HG02884 (cell line): ENCODE data around the gene PXN.
"Not testable (repeated sequence)": the region's sequence is repeated elsewhere in the genome, so short reads cannot be mapped to it uniquely, and the experiment has no call there.

Experiments
- ATAC-seq: cut with Tn5 transposase; IDR thresholded peaks from one replicate; pipeline ENCODE4 v1.9.1; 2021; ENCODE audit warnings: mild to moderate bottlenecking, moderate library complexity; ENCODE audit not compliant: unreplicated experiment

Gene PXN

DNA sequence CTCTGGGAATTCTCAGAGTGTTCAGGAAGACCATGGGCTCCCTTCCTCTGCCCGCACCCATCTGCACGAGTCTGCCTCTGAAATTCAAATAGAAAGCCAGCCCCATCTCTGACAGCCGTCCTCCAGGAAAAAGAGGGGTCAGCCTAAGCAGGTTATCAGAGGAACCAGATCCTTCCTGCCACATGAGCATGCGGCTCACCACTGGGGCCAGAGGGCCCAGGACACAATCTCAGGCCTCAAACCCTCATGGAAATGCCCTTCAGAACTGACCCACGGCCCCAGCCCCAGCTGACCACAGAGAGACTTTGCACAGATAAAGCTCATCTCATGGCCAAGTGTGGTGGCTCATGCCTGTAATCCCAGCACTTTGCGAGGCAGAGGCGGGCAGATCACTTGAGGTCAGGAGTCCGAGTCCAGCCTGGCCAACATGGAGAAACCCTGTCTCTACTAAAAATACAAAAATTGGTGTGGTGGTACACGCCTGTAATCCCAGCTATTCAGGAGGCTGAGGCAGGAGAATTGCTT is 23.2 kb downstream of the PXN start:
- no peak for ATAC-seq

DNA sequence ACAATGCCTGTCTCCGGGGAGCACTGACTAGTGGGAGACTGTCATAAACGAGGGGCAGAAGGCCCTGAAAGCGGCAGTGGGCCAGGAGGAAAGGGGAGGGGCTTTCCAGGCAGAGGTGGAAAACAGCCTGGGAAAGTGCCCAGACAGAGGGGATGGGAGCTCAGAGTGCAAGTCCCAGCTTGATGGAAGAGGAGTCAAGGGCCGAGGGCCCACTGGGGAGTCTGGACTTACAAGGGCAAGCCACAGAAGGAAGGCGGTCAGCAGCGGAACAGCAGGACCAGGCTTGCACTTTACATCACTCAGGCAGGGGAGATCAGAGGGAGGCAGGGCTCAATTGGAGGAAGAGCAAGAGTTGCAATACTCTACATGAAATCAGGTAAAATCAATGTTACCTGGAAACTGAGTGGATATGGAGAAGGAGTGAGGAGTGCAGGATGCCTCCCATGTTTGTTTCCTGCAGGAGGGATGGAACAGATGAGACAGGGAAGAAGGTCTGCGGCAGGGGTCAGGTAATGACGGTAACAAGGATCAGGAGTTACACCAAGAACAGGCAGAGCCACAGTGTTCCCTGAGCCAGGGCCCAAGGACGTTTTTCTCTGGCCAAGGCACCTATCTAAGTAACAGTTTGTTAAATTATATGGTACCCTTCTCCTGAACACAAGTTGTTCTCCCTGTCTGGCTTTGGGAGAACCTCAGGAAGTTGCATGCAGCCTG is 23.8 kb downstream of the PXN start:
- no peak for ATAC-seq

DNA sequence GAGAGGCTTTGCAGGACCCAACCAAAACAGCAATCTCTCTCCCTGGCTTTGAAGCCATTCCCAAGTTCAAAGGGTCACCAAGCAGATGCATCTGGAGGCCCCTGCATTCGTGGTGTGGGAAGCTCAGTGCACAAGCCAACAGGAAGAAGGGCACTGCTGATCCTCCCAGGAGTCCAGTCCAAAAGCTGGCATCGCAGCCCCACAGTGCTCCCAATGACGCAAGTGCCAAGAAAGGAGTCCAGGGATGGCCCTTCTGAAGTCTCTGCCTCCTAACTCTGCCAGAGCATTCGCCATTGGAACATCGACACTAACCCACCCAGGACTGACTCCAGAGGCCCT is 25.1 kb downstream of the PXN start:
- no peak for ATAC-seq

GRCh38 chr12:120239776-120240494 is 25.6 kb downstream of the PXN start:
- no peak for ATAC-seq

DNA sequence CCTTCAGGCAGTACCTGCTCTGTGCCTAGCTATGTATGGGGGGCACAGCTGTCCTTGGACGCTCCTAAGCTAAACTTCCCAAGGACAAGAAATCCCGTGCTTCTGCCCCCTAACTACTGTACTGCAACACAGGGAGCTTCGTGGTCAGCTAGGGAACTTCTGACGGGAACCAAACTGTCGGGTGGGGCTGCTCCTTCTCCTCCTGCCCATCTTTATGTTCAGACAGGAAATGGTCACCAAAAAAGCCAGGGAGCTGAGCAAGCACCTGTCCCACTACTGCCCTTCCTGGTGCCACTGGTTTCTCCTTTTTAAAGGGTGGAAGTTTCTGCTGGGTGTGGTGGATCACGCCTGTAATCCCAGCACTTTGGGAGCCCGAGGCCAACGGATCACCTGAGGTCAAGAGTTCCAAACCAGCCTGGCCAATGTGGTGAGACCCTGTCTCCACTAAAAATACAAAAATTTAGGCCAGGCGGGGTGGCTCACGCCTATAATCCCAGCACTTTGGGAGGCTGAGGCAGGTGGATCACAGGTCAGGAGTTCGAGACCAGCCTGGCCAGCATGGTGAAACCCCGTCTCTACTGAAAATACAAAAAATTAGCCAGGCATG is 26.6 kb downstream of the PXN start:
- ATAC-seq = no peak

DNA sequence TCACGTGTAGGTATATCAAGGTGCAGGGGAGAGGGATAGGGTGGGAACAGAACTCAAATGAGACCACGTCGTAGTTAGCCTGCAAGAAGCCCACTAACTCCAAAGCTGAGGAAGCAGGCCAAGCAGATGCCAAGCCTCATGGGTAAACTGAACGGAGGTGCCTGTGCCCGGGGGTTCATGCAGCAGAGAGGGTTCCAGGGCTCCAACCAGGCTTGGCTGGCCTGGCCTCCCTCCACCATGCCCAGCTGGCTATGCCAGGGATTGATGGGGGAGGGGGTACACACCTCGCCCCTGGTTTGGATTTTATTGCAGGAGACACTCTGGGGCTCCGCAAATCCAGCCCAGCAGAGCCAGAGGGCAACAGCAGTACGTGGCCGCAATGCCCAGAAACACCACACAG is 27.3 kb downstream of the PXN start:
- no peak for ATAC-seq

GRCh38 chr12:120237360-120238171 is 28.0 kb downstream of the PXN start:
- ATAC-seq = no peak

- ATAC-seq = not testable (repeated sequence)
Observed at GRCh38 chr12:120236809-120237208, 28.7 kb downstream of the PXN start.

GRCh38 chr12:120235369-120236323 is 29.9 kb downstream of the PXN start:
- no peak for ATAC-seq

GRCh38 chr12:120234643-120235368 is 30.7 kb downstream of the PXN start:
- no peak for ATAC-seq

DNA sequence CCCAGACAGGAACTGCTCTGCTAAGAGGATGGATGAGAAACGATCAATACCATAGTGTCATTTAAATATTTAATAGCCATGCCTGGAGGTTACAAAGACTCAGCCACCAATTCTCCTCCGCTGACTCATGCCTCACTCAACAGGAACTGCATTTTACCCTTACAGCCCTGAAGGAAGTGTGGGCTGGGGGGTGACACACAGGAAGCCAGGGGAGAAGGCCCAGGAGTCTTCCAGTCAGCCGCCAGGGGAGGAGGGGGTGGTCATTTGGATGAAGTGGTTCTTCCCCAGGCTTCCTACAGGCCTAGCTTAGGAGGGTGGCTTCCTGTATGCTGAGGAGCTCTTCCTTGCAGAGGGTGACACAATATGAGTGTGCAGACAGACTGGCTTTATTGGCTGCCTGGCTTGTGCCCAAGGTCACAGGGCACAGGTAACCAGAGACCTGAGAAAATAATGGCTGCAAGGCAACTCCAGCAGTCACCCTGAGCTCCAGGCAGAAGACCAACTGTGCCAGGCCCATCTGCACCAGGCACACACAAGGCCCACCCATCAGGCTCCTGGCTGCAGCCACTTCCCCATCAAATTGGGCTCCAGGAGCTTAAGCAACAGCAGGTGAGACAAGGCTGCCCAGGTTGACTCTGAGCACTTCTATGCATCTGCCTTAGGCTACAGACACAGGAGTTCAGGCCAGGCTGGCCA is 34.1 kb downstream of the PXN start:
- ATAC-seq = no peak

DNA sequence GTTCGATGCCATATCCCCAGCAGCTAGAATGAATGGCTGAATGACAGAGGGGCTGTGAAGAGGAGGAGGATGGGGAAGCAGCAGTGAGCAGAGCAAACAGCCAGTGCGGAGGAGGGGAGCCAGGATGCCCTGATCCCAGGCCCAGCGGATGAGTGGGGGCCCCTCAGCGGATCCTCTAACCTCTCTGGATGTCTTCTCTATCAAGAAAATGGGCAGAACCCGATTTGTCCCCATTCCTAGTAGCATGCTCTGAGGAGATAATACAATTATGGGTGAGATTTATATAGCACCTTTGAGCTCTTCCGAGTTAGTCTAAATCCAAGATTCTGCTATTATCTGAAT is 34.6 kb downstream of the PXN start:
- no peak for ATAC-seq

GRCh38 chr12:120230326-120230973 is 35.1 kb downstream of the PXN start:
- ATAC-seq = no peak

DNA sequence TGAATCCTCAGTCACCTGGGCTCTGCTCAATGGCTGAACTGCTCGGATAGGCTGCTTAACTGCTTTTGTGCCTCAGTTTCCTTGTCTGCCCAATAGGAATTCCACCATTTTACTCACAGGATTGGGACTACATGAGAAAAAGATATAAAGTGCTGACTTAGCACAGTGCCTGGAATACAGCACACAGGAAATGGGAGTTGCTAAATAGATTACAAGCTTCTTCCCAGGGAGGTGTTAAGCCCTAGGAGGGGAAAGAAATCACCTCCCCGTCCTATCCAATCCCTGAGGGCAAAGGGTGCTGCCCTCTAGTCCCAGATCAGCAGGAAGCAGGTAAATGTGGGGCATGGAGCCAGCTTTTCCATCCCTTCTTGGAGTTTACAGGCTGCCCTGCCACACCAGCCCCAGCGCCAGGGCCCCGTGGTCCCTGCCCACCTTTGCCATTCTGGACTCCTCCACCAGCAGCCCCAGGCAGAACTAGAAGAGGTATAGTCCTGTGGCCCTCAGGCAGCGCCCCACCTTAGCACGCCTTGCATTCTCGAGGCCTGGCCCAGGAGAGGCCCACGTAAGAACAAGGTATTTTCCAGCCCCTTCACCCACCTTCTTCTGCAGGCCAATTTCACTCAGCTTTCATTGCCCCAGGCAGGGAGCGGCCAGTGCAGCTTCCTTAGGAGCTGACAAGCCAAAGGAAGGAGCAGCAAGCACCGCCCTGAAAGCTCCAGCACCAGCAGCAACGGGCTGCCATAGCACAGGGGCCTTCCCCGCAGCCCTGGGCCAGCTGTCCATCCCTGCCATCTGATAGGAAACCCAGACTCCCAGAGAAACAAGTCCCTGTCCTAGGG is 35.8 kb downstream of the PXN start:
- no peak for ATAC-seq

- no peak for ATAC-seq
Observed at GRCh38 chr12:120229071-120229486, 36.5 kb downstream of the PXN start.

- peak; percentile 62 for ATAC-seq
Observed at GRCh38 chr12:120228291-120229070, 37.0 kb downstream of the PXN start.

DNA sequence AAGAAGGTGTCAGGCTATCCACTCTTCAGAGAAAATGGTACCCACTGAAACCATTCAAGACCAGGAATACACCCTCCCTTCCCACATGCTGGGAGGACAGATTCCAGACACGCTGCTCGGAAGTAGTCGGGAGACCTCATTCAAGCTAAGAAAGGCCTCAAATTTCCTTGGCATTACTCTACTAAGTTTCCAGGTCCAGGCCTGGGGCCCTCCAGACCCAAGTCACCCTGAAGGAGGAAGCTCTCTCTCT is 37.6 kb downstream of the PXN start:
- ATAC-seq = no peak
